HUES64 (cell line): Measurements from ENCODE around the gene FMO2.

Experiments
- H3K27ac ChIP-seq: 2 replicates; pipeline ENCODE4 v1.7.0; 2013; ENCODE audit warnings: low read depth, low read length, inconsistent platforms
- H3K27me3 ChIP-seq: 2 replicates; pipeline ENCODE4 v1.6.1; 2013; ENCODE audit warnings: mild to moderate bottlenecking, low read length; ENCODE audit not compliant: insufficient read depth
- H3K36me3 ChIP-seq: 2 replicates; pipeline ENCODE4 v1.6.1; 2013; ENCODE audit warnings: mild to moderate bottlenecking, low read length; ENCODE audit not compliant: insufficient read depth
- H3K4me1 ChIP-seq: 2 replicates; pipeline ENCODE4 v1.6.1; 2013; ENCODE audit warnings: mild to moderate bottlenecking, low read length, moderate library complexity; ENCODE audit not compliant: insufficient read depth
- H3K4me3 ChIP-seq: 2 replicates; pipeline ENCODE4 v1.5.1; 2013; ENCODE audit warnings: mild to moderate bottlenecking, low read length, moderate library complexity
- H3K9ac ChIP-seq: 2 replicates; pipeline ENCODE4 v1.6.1; 2013; ENCODE audit warnings: mild to moderate bottlenecking, low read depth, low read length
- H3K9me3 ChIP-seq: 2 replicates; pipeline ENCODE4 v1.6.1; 2013; ENCODE audit warnings: low read depth, low read length; ENCODE audit not compliant: insufficient read depth
- WGBS: fragments of 150-250, 120-280 bp; methylation state at CpG from one replicate; pipeline ENCODE4 v1.1.7; 2013; ENCODE audit warnings: missing lambda C conversion rate; 5-methylcytosine and 5-hydroxymethylcytosine counted together

Gene FMO2

GRCh38 chr1:171155484-171155883 is 29.6 kb upstream of the FMO2 start:
- Histone ChIP-seq H3K36me3 (no peaks in the 10 kb centered on the region), H3K4me3 (no peak overlapping the region), H3K4me1 (peaks cover 12% of the 10 kb centered on the region; the same call in 1 of the 2 replicates)

GRCh38 chr1:171158096-171158495 is 27.0 kb upstream of the FMO2 start:
- Histone ChIP-seq H3K27ac (no peak overlapping the region), H3K4me1 (peaks cover 9% of the 10 kb centered on the region; the same call in 1 of the 2 replicates), H3K27me3 (no peaks in the 10 kb centered on the region), H3K36me3 (no peaks in the 10 kb centered on the region), H3K4me3 (no peak overlapping the region), H3K9ac (no peak overlapping the region), H3K9me3 (no peaks in the 10 kb centered on the region)
- WGBS: 81% methylated on average over 5 of the region's 5 CpGs

More at GRCh38 chr1:171155484-171155883, 29.6 kb upstream of the FMO2 start:
- Histone ChIP-seq H3K27me3 (no peaks in the 10 kb centered on the region), H3K9me3 (no peaks in the 10 kb centered on the region), H3K27ac (no peak overlapping the region), H3K9ac (no peak overlapping the region)

- Histone ChIP-seq H3K36me3 (no peaks in the 10 kb centered on the region), H3K27me3 (no peaks in the 10 kb centered on the region), H3K9me3 (no peaks in the 10 kb centered on the region), H3K4me1 (peaks cover 9% of the 10 kb centered on the region; the same call in 1 of the 2 replicates), H3K9ac (no peak overlapping the region), H3K4me3 (no peak overlapping the region), H3K27ac (no peak overlapping the region)
- 89% methylated on average over 3 of the region's 3 CpGs for WGBS
Measured at GRCh38 chr1:171158551-171158950, 26.5 kb upstream of the FMO2 start.

- Histone ChIP-seq H3K36me3 (no peaks in the 10 kb centered on the region), H3K9ac (no peak overlapping the region), H3K4me3 (no peak overlapping the region), H3K27ac (no peak overlapping the region), H3K9me3 (no peaks in the 10 kb centered on the region), H3K4me1 (peaks cover 9% of the 10 kb centered on the region; the same call in 1 of the 2 replicates), H3K27me3 (no peaks in the 10 kb centered on the region)
- 86% methylated on average over 1 of the region's 2 CpGs for WGBS
Measured at GRCh38 chr1:171159148-171159547, 26.0 kb upstream of the FMO2 start.

- no peaks in the 10 kb centered on the region for H3K9me3 ChIP-seq
- WGBS: 84% methylated on average over 2 of the region's 3 CpGs
- H3K36me3 ChIP-seq: no peaks in the 10 kb centered on the region
- H3K27me3 ChIP-seq: no peaks in the 10 kb centered on the region
- no peak overlapping the region for H3K9ac ChIP-seq
- no peak overlapping the region for H3K27ac ChIP-seq
- H3K4me1 ChIP-seq: peaks cover 9% of the 10 kb centered on the region; the same call in 1 of the 2 replicates
- no peak overlapping the region for H3K4me3 ChIP-seq
Measured at GRCh38 chr1:171160211-171160610, 24.9 kb upstream of the FMO2 start.

GRCh38 chr1:171160639-171161354 is 24.3 kb upstream of the FMO2 start:
- H3K9ac ChIP-seq: no peak overlapping the region
- H3K9me3 ChIP-seq: no peaks in the 10 kb centered on the region
- H3K4me1 ChIP-seq: peaks cover 9% of the 10 kb centered on the region; the same call in 1 of the 2 replicates
- no peaks in the 10 kb centered on the region for H3K36me3 ChIP-seq
- H3K27me3 ChIP-seq: no peaks in the 10 kb centered on the region
- no peak overlapping the region for H3K4me3 ChIP-seq
- no peak overlapping the region for H3K27ac ChIP-seq
- 91% methylated on average over 4 of the region's 4 CpGs for WGBS

- Histone ChIP-seq H3K9me3 (no peaks in the 10 kb centered on the region), H3K9ac (no peak overlapping the region), H3K4me1 (peaks cover 9% of the 10 kb centered on the region; the same call in 1 of the 2 replicates), H3K27me3 (no peaks in the 10 kb centered on the region), H3K36me3 (no peaks in the 10 kb centered on the region), H3K4me3 (no peak overlapping the region), H3K27ac (no peak overlapping the region)
Measured at GRCh38 chr1:171161431-171161830, 23.7 kb upstream of the FMO2 start.

- Histone ChIP-seq H3K9me3 (no peaks in the 10 kb centered on the region), H3K4me1 (no peaks in the 10 kb centered on the region), H3K9ac (no peak overlapping the region), H3K4me3 (no peak overlapping the region), H3K27me3 (no peaks in the 10 kb centered on the region), H3K36me3 (no peaks in the 10 kb centered on the region), H3K27ac (no peak overlapping the region)
- WGBS: 92% methylated on average over 1 of the region's 2 CpGs
Measured at GRCh38 chr1:171166361-171166760, 18.7 kb upstream of the FMO2 start.

- H3K27ac ChIP-seq: no peak overlapping the region
- H3K4me1 ChIP-seq: no peaks in the 10 kb centered on the region
- no peaks in the 10 kb centered on the region for H3K27me3 ChIP-seq
- H3K36me3 ChIP-seq: no peaks in the 10 kb centered on the region
- H3K9ac ChIP-seq: no peak overlapping the region
- no peak overlapping the region for H3K4me3 ChIP-seq
- 91% methylated on average over 2 of the region's 2 CpGs for WGBS
- H3K9me3 ChIP-seq: no peaks in the 10 kb centered on the region
Measured at GRCh38 chr1:171167785-171168184, 17.3 kb upstream of the FMO2 start.

GRCh38 chr1:171172471-171172870 is 12.6 kb upstream of the FMO2 start:
- WGBS: 80% methylated on average over 2 of the region's 2 CpGs

GRCh38 chr1:171173069-171173468 is 12.0 kb upstream of the FMO2 start:
- Histone ChIP-seq H3K4me3 (no peak overlapping the region), H3K9me3 (no peaks in the 10 kb centered on the region), H3K27ac (no peak overlapping the region), H3K27me3 (no peaks in the 10 kb centered on the region), H3K36me3 (no peaks in the 10 kb centered on the region), H3K4me1 (no peaks in the 10 kb centered on the region), H3K9ac (no peak overlapping the region)
- 100% methylated on average over 1 of the region's 1 CpG for WGBS

More at GRCh38 chr1:171172471-171172870, 12.6 kb upstream of the FMO2 start:
- Histone ChIP-seq H3K9ac (no peak overlapping the region), H3K4me1 (no peaks in the 10 kb centered on the region), H3K4me3 (no peak overlapping the region), H3K27me3 (no peaks in the 10 kb centered on the region), H3K27ac (no peak overlapping the region), H3K36me3 (no peaks in the 10 kb centered on the region), H3K9me3 (no peaks in the 10 kb centered on the region)
